OCI-LY7 (cell line): ENCODE measurements around the gene CHCHD10.

Experiments used
- CTCF ChIP-seq: fragments of 200-600 bp; sonication (generic); conservative IDR thresholded peaks from 2 replicates; pipeline ENCODE4 v1.5.1; 2014; ENCODE audit warnings: mild to moderate bottlenecking, antibody characterized with exemption, low read length, moderate library complexity, mixed read lengths
- EZH2phosphoT487 ChIP-seq: fragments of 200-600 bp; sonication (generic); IDR thresholded peaks from 2 replicates; pipeline ENCODE4 v1.6.1; 2018; ENCODE audit warnings: low read depth, borderline replicate concordance, mild to moderate bottlenecking, mixed run types, antibody characterized with exemption, low read length, moderate library complexity, mixed read lengths

DNA sequence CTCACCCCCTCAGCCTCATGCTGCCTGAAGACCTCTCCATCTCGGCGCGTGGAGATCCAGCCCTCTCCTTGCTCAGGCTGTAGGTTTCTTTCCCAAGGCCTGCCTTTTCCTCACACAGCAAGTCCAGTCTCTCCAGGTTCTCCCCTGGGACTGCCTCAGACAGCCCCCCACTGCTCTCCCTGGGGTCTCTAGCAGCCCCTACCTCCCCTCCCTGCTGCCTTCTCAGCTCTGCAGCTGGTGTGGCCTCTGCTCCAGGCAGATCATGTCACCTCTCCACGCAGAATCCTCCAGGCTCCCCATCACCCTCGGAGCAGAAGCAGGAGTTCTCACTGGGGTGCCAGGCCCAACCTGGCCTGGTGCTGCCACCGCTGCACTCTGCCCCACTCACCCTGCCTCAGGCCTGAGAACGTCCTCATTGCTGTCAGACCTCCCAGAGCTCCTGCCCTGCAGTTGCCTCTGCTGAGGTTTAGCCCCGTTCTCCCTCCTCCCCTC, 34.2 kb upstream of the CHCHD10 start:
- no peak for TF ChIP-seq CTCF
- TF ChIP-seq EZH2phosphoT487 = no peak
